ENCODE data around the gene PID1. TPM values are rescaled to one million over a fixed set of nuclear protein-coding genes. Genes with fewer than 3 reads are reported as not detected.

PID1 gene
- total RNA-seq, 2 donors from 2014 or later: 0.55 to 1.6 TPM

GRCh38 chr2:229256376-229256775 is 14.7 kb downstream of the PID1 start:
- no peaks in the 10 kb centered on the region for H3K27me3 Mint-ChIP-seq (ENCODE audit: insufficient read depth)
- H3K9me3 Mint-ChIP-seq: no peaks in the 10 kb centered on the region
- no peak overlapping the region for H3K4me3 Mint-ChIP-seq
- Histone ChIP-seq H3K27me3 (ENCODE audit: control insufficient read depth, insufficient read depth, low read length, poor library complexity, severe bottlenecking) (no peaks in the 10 kb centered on the region), H3K4me1 (ENCODE audit: control insufficient read depth, insufficient read depth, low read length) (no peaks in the 10 kb centered on the region), H3K9me3 (ENCODE audit: control insufficient read depth, low read length) (no peaks in the 10 kb centered on the region), H3K27ac (ENCODE audit: low read depth, low read length) (no peak overlapping the region), H3K4me3 (ENCODE audit: low read length) (no peak overlapping the region), H3K9ac (ENCODE audit: extremely low read depth, low read length, poor library complexity, severe bottlenecking) (no peak overlapping the region), H3K36me3 (ENCODE audit: control insufficient read depth, insufficient read depth, low read length) (no peaks in the 10 kb centered on the region)
- no peaks in the 10 kb centered on the region for H3K4me1 Mint-ChIP-seq
- DNase-seq: no peak
- H3K27ac Mint-ChIP-seq: no peak overlapping the region
- no peak for TF ChIP-seq CTCF (conservative IDR thresholded peaks at IDR 0.05)
- no peaks in the 10 kb centered on the region for H3K36me3 Mint-ChIP-seq (ENCODE audit: low read depth)

- Mint-ChIP-seq H3K36me3 (ENCODE audit: low read depth) (no peaks in the 10 kb centered on the region), H3K27ac (no peak overlapping the region), H3K4me1 (no peaks in the 10 kb centered on the region), H3K4me3 (no peak overlapping the region), H3K9me3 (no peaks in the 10 kb centered on the region), H3K27me3 (ENCODE audit: insufficient read depth) (no peaks in the 10 kb centered on the region)
- no peak for TF ChIP-seq CTCF (conservative IDR thresholded peaks at IDR 0.05)
- no peak for DNase-seq
- Histone ChIP-seq H3K9me3 (ENCODE audit: control insufficient read depth, low read length) (no peaks in the 10 kb centered on the region), H3K27me3 (ENCODE audit: control insufficient read depth, insufficient read depth, low read length, poor library complexity, severe bottlenecking) (no peaks in the 10 kb centered on the region), H3K4me3 (ENCODE audit: low read length) (no peak overlapping the region), H3K36me3 (ENCODE audit: control insufficient read depth, insufficient read depth, low read length) (no peaks in the 10 kb centered on the region), H3K27ac (ENCODE audit: low read depth, low read length) (no peak overlapping the region), H3K4me1 (ENCODE audit: control insufficient read depth, insufficient read depth, low read length) (no peaks in the 10 kb centered on the region), H3K9ac (ENCODE audit: extremely low read depth, low read length, poor library complexity, severe bottlenecking) (no peak overlapping the region)
- 44 to 63% methylated on average over 2 to 4 of the region's 4 CpGs for WGBS, 2 experiments (ENCODE audit: insufficient coverage in 1 of 2, insufficient read length in 1 of 2)
These were observed 16.9 kb downstream of the PID1 start for GRCh38 chr2:229254206-229254605.

- TF ChIP-seq CTCF (conservative IDR thresholded peaks at IDR 0.05): no peak
- Mint-ChIP-seq H3K27ac (no peak overlapping the region), H3K9me3 (no peaks in the 10 kb centered on the region), H3K27me3 (ENCODE audit: insufficient read depth) (no peaks in the 10 kb centered on the region), H3K4me1 (no peaks in the 10 kb centered on the region), H3K36me3 (ENCODE audit: low read depth) (no peaks in the 10 kb centered on the region), H3K4me3 (no peak overlapping the region)
- H3K27me3 ChIP-seq (ENCODE audit: control insufficient read depth, insufficient read depth, low read length, poor library complexity, severe bottlenecking): no peaks in the 10 kb centered on the region
- H3K36me3 ChIP-seq (ENCODE audit: control insufficient read depth, insufficient read depth, low read length): no peaks in the 10 kb centered on the region
- DNase-seq: no peak
- no peak overlapping the region for H3K4me3 ChIP-seq (ENCODE audit: low read length)
- no peaks in the 10 kb centered on the region for H3K4me1 ChIP-seq (ENCODE audit: control insufficient read depth, insufficient read depth, low read length)
- H3K9me3 ChIP-seq (ENCODE audit: control insufficient read depth, low read length): no peaks in the 10 kb centered on the region
- no peak overlapping the region for H3K27ac ChIP-seq (ENCODE audit: low read depth, low read length)
- no peak overlapping the region for H3K9ac ChIP-seq (ENCODE audit: extremely low read depth, low read length, poor library complexity, severe bottlenecking)
These were observed 18.1 kb downstream of the PID1 start for GRCh38 chr2:229252996-229253395.

Measured in endodermal cell (in vitro differentiated cells).